Stimulated activated CD4-positive, alpha-beta T cell treated with anti-CD3 and anti-CD28 coated beads, Interleukin-15, amount 100 ng/mL, for 48 hours (primary cell): Measurements from ENCODE around the gene MEOX1.

Source experiments
- DNase-seq, 2 donors: peaks; one replicate each; pipeline ENCODE4 v3.0.0-alpha.2; 2020; ENCODE audit warnings: low read depth in 2 of 2

MEOX1 gene

DNA sequence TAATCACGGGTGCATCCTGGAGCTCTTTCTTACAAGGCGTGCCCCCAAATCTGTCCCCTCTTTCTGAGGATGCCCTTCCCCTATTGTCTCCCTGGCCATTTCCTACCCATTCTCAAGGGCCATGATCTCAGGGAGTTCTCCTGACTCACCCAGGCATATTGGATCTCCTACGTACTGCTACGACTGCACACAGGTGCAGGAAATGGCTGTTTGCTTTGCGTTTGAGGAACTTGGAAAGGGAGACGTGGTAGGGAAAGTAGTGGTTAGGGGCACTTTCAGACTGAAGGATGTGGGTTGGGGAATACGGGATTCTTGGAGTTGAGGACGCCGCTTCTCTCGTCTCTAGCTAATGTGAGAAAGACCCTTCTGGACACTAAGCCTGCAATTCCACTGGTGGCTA lies 18.7 kb upstream of the MEOX1 start:
- no peak for DNase-seq

DNA sequence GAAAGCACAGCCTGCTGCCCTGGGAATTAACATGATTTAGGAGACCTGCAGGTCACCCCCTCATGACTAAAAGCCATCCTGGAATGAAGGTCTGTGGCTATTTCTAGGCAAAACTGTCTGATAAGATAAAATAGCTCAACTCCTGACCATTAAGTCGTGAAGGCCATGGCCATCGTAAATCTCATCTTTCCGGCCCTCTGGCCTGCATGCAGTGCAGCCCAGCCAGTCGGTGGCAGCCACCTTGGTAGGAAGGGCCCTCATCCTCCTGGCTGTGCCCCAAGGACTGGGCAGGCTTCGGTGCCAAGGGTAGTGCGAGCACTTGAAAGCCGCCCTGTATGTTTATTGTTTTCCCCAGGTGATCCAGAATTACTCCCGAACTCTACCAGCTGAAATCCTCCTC lies 18.2 kb upstream of the MEOX1 start:
- DNase-seq, result no peak

DNA sequence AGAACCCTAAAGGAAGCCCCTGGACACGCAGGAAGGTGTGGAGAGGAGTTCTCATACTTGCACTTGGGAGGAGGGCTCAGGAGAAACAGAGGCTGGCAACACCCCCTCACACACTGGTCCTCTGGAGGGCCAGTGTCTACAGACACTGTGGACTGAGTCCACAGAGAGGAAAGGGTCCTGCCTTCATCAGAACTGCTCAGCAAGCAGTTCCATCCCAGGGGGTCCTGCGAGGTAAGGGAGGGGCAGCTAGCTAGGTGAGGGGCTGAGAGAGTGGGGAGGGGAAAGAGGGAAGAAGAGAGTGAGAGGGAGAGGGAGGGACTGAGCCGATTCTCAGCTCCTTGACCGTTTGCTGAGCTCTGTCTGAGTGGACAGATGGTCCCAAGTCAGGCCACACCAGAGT lies 17.7 kb upstream of the MEOX1 start:
- no peak for DNase-seq

DNA sequence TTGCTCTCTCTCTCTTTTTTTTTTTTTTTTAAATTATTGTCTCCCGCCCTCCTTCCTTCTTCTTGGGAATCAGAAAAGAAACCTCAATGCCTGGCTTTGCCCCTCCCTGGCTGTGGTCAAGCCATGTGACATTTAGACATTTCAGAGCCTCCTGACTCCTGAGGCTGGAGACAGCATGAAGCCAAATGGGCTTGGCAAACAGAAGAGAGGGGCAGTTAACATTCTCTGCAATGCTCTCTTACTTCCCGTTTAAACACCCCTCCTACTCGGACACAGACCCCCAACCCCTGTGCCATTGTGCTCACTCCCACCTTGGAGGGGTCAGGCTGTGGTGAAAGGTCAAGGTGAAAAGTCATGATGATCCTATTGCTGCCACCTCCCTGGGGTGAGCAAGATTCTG lies 14.7 kb upstream of the MEOX1 start:
- no peak for DNase-seq

DNA sequence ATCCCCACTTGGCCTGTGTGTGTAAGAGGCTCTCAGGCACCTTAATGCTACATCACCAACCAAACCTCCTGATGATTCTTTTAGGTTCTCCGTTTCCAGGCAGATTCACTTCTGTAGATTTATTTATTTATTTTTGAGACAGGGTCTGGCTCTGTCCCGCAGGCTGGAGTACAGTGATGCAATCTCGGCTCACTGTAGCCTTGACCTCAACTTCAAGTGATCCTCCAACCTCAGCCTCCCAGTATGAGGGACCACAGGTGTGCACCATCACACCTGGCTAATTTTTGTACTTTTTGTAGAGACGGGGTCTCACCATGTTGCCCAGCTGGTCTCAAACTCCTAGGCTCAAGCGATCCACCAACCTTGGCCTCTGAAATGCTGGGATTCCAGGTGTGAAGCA lies 12.7 kb upstream of the MEOX1 start:
- DNase-seq, result no peak

DNA sequence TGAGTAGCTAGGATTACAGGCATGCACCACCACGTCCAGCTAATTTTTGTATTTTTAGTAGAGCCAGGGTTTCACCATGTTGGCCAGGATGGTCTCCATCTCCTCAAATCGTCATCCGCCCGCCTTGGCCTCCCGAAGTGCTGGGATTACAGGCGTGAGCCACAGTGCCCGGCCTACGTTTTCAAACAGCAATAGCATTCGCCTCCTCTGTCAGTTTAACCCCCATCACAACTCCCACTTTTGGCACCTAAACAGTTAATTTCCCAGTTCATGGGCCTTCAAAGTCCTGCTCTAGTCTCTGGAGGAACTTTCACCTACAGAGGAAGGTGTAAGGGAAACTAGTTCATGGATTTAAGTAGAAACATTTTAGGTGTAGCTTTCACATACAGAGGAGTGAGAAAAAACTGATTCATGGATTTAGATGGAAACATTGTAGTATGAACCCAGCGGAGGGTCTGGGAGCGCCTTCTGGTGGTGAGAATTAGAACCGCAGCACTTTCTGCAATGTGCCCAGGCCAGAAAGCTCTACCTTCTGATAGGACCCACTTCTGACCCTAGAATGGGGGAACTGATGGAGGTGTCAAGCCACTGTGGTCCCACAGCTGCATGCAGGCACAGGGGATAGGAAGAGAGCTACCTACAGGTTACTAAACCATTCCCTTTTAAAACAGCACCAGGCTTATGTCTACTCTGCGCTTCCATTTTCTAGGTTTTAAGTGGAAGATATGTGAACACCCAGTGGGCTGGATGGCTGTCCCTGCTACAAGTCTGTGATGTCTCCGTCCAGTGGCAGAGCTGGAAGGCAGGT lies 12.0 kb upstream of the MEOX1 start:
- peak; percentile 44 to 64 for DNase-seq

DNA sequence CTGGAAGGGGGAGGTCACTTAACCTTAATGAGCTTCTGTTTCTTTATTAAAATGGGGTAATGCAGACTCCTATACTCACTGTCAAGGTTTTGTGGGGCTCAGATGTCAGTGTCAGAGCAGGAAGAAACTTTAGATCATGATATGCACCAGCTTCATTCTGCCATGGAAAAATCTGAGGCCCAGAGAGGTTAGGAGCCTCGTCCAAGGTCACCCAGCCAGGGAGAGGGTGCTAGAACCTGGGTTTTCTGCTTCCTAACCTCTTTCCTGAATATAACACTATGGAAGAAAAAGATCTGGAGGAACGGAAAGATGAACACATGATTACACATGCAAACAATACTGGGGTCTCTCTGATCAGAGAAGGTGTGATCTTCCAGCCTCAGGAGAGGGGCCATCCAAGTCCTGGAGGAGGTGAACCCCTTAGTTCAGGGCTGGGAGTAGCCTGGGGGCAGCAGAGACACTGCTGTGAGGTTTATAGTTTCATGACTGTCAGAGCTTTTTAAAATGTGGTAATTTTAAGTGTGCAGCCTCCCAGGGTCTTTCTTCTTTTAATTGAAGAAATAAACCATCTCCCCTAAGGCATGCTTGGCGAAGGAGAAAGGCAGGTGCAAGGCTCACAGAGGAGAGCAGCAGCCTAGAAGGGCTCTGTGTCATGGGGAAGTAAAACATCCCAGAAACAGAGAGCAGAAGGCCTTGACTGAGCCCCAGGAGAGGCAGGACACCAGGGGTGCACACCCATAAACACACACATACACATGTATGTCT lies 10.2 kb upstream of the MEOX1 start:
- no peak for DNase-seq

DNA sequence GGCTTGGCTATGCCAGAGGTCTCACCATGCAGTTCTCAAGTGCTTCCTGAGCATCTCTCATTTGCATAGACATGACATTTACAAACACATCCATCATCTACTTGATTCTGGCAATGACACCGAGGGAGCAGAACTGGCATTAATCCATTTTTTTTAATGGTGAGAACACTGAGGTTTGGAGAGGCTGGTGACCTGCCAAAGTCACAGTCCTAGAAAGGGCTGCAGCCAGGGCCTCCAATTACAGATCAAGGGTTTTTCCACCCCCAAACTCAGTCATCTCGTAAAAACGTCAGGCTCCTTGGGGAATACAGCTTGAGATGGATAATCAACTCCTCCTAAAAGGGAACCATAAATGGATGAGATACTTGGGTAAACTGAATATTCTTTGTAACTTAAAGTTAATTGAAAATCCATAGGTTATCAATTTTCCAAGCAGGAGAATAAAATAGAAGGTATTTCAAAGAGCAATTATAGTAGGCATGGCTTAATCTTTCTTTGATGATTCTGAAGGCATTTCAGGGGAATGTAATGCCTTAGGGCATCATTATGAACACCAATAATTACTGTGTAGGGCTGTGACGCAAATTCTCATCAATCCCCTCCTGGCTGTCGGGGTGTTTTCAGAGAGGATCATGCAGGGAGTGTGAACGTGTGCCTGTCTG lies 9.4 kb upstream of the MEOX1 start:
- DNase-seq, result no peak

DNA sequence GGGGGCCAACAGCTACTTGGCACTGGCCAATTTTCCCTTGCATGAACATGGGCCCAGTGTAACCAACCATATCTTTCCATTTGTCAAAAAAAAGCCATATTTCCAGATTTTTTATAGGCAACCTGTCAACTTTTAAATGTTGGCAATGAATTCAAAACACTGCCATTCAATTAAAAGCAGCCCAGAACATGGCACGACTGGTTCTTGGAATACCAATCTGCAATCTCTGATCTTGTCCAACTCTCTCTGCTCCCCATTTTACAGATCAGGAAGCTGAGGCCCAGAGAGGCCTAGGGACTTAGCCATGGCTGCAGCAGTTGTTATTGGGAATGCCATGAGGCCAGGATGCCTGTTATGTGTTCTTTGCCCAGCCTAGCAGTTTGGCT lies 8.9 kb upstream of the MEOX1 start:
- DNase-seq, result no peak

DNA sequence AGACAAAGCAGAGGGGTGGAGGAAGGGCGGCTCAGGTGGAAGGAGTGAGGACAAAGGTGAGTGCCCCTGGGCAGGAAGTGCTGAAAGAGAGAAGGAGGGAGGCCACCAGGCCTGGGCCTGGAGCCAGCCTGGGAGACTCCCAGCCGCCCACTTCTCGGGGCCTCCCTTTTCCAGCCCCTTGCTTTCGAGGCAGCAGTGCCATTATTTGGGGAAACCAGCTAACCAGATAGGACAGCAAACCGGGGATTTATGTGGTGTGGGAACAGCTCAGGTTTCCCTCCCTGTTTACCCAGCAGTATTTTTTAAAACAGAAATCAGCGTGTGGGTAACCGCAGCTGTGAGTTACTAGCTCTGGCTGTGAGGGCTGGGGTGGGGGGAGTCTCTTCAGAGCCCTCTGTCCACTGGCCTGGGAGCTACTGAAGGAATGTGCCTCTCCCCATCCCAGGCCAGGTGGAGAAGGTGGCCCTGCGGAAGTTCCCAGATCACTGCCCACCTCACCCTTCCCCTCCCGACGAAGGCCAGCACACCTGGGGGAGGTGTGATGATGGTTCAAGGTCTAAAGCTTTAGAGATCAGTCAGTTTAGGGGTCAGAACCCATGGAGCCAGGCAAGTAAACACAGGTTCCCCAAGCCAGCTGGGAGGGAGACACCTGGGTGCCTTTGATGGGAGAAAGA lies 8.4 kb upstream of the MEOX1 start:
- DNase-seq, result no peak

DNA sequence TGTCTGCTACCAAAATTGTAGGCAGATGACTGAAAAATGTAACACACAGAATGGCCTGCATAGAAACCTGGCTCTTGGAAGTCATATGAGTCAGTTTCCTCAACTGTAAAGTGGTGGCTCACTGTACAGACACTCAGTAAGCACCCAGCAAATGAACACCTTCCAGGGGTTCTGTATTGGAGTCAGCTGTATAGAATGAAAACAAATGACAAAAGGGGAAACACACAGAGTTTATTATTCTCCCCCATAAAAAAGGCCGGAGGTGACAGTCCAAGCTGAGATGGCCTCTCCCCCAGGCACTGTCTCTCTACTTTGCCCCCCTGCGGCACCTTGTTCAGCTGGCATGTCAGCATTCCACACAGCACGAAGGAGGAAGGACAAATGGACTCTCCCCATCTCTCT lies 6.2 kb upstream of the MEOX1 start:
- no peak for DNase-seq

DNA sequence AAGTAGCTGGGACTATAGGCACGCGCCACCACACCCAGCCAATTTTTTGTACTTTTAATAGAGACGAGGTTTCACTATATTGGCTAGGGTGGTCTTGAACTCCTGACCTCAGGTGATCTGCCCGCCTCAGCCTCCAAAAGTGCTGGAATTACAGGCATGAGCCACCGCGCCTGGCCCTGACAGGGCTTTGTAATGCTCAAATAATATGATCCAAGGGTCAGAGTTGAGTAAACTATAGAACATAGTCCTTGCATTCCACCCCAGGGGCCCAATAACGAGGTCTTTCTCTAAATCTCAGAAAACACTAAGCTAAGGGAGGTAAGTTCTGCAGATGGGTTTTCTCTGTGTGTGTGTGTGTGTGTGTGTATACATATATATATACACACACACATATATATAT lies 5.8 kb upstream of the MEOX1 start:
- no peak for DNase-seq

DNA sequence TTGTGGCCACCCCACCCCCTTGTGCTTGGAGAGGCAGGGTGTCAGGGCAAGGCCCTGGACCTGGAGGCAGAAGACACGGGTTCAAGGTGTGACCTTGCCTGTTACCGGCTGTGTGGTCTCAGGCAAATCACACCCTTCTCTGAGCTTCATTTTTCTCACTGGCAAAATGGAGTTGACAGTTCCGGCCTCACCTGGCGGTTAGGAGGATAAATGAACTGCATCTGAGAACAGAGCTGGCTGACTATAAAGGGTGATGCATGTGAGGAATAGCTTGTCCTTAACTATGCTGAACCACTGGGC lies 4.2 kb upstream of the MEOX1 start:
- no peak for DNase-seq

DNA sequence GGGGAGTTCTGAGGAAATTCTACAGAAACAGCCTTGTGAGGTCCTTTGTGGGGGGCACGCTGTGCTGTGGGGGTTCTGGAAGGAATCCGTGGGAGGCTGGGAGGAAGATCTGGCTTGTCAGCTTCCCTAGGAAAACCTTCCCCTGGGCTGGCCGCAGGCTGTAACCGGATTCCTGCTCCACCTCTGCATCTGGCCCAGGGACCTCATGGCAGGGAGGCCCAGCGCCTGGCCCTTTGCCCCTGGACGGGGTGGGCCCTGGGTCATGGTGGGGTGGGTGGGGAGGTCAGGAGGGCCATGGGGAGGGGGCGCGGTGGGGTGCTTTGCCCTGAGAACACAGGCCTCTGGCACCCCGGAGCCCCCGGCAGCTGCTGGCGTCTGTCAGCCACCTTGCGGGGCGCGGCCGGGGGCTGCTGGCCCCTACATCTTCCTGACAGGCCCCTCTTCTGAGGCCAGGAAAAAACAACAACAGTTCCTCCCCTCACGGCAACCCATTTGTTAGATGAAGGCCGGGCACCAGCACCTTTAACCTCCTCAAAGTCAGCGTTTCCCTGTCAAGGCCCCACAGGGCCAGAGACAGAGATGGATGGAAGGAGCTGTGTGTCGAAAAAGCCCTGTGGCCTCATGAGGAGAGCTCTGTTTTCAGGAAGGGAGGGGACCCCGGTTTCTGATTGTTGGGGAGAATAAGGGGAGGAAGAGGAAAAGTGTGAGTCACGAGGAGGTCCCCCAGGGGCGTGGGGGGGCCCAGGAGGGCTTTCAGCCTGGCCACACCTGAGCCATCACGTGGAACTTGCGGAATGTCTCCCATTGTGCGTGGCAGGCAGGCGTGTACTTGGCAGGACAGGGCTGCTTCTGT lies 3.6 kb upstream of the MEOX1 start:
- DNase-seq, result no peak

DNA sequence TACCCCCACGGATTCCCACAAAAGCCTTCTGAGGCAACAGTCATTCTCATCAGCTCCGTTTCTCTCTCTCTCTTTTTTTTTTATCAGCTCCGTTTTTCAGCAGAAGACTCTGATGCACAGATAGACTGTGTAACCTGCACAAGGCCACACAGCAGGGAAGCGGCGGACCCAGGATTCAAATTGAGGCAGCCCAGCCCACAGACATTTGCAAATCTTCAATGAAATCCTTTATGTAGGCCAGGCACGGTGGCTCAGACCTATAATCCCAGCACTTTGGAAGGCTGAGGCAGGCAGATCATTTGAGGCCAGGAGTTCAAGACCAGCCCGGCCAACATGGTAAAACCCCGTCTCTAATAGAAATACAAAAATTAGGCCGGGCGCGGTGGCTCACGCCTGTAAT lies 2.4 kb upstream of the MEOX1 start:
- no peak for DNase-seq

DNA sequence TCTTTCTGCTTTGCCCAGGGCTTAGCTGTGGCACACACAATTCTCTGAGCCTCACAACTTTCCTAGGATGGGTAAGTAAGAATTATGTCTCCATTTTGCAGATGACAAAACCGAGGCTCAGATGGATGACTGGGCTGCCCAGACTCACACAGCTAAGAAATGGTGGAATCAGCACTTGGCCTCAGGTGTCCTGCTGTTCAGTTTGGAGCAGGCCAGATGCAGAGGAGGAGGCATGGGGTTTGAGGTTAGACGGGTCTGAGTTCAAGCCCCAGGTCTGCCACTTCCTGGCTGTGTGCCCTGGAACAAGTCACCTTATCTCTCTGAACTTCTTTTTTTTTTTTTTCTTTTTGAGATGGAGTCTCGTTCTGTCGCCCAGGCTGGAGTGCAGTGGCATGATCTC lies 1.7 kb upstream of the MEOX1 start:
- no peak for DNase-seq

DNA sequence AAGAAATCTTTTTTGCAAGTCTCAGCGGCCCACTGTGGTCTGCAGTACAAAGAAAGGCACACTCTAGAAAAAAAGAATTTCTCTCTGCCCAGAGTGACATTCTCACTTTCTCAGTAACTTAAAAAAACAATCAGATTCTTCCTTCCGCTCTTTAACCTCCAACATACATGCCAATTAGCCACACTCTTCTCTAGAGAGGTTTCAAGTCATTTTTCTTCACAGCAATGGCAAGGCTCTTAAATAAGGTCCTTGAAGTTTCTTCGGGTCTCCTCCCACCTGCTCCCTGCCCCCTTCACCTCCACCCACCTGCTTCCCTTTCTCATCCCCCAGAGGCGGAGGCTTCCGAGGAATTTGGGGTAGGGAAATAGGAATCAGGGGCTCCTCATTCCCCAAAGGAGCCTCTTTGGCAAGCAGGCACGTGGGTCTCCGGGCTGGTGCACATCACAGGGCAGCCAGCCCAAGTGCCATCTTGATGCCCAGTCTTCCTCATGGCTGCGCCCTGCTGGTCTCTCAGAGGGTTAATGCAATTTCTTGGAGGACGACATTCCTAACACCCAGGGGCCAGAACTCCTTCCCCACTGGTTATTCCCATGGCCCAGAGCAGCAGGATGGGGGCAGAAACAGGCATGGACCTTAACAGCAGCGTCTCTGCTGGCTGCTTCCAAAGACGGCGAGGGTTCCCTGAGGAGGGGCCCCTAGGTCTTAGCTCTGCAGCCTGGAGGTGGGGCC lies 855 bp upstream of the MEOX1 start:
- DNase-seq, result no peak

DNA sequence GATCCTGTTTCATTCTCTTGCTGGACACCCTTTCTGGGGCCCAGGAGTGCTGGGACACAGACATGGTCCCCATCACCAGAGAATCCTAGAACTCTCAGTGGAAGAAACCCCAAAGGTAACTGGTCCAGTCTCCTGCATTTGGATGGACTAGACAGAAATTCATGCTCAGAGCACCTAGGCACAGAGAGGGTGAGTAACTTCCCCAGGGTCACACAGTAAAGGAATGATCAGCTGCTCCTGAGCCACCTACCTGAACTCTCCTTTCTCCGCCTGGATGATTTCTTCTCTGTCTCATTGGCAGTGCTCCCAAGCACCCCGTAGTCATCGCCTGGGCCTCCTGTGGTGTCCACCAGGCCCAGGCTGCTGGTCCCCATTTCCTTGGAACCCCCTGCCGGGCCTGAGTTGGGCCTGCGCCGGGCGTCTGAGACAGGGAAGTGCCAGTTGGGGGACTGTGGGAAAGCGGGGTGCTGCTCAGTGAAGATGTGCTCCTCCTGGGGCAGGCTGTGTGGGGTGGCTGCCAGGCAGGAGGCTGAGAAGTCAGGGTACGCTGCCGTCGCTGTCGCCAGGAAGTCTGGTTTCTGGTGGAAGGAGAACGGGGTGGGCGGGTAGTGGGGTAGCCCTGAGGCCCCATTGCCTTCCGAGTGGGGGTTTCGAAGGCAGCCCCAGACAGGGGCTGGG lies 767 bp downstream of the MEOX1 start:
- DNase-seq, result no peak

DNA sequence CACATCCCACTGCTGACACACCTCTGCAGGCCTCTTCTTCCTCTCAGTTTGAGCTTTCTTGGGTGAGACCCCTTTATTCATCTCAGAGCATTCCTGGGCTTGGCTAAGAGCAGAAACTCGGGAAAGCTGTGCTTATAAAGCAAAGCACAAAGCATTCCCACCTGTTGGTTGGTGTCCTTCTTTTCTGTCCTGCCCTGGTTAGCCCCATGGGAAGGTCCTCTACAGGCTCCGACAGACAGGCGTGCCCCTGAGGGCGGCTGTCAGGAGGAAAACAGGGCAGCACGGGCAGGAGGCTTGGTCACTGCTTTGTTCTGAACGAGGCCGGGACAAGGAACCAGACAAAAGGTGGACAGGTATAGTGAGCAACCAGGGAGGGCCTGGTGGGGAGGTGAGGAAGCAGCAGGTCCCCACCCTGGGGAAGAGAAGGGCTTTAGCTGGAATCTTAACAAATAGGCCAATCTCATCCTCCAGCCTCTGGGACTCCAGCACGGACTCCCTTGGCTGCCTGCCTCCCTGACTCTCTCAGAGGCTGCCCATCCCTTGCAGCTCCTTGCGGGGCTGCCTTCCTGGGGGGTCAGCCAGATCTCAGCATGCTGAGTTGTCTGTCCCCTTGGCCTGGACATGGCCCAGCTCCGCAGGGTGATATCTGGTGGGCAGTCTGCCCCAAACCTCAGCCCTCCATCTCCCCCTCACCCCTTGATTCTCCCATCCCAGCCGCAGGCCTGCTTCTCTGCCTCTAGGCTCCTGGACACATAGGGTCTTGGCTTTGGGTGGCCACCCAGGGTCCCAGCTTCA lies 1.7 kb downstream of the MEOX1 start:
- no peak for DNase-seq

DNA sequence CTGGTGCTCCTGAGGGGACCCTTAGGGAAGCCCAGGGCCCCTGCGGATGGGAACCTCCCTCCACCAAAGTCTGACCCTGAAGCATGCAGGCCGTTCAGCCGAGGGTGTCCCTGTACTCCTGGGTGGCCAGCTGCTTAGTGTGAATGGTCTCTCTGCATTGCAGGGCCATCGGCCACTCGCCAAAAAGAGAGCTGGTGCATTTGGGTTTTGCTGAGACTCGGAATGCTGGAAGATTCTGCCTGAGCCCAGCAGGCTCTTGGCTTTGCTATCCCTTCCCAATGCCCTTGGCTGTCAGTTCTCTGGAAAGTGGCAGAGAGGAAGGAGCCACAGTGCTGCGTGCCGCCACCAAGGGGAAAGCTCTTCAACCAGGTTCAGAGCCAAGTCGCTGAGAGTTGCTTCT lies 2.8 kb downstream of the MEOX1 start:
- no peak for DNase-seq
